Embryonic facial prominence (tissue), 1 donor: Measurements from ENCODE around the gene COL4A1.

Experiments used
- DNase-seq: peaks from one replicate; pipeline ENCODE4 v3.0.0-alpha.2; 2016; ENCODE audit errors: extremely low spot score

The COL4A1 gene

GRCh38 chr13:110308656-110309359 lies 1.9 kb upstream of the COL4A1 start:
- DNase-seq: no peak

- no peak for DNase-seq
Measured at GRCh38 chr13:110307767-110308655, 1.1 kb upstream of the COL4A1 start.

- no peak for DNase-seq
Measured at GRCh38 chr13:110306340-110306959, 507 bp downstream of the COL4A1 start.

GRCh38 chr13:110305949-110306339 lies 1.0 kb downstream of the COL4A1 start:
- DNase-seq: no peak

GRCh38 chr13:110305544-110305943 lies 1.4 kb downstream of the COL4A1 start:
- no peak for DNase-seq

GRCh38 chr13:110305001-110305400 lies 2.0 kb downstream of the COL4A1 start:
- no peak for DNase-seq

- DNase-seq: no peak
Measured at GRCh38 chr13:110304256-110304655, 2.7 kb downstream of the COL4A1 start.

GRCh38 chr13:110303644-110304043 lies 3.3 kb downstream of the COL4A1 start:
- DNase-seq: no peak

- no peak for DNase-seq
Measured at GRCh38 chr13:110302997-110303396, 4.0 kb downstream of the COL4A1 start.

GRCh38 chr13:110301606-110302553 lies 5.1 kb downstream of the COL4A1 start:
- no peak for DNase-seq

- DNase-seq: no peak
Measured at GRCh38 chr13:110301083-110301482, 5.9 kb downstream of the COL4A1 start.

GRCh38 chr13:110300090-110300815 lies 6.7 kb downstream of the COL4A1 start:
- DNase-seq: no peak

GRCh38 chr13:110299283-110299840 lies 7.6 kb downstream of the COL4A1 start:
- DNase-seq: no peak

- DNase-seq: no peak
Measured at GRCh38 chr13:110298505-110299282, 8.3 kb downstream of the COL4A1 start.

- DNase-seq: no peak
Measured at GRCh38 chr13:110297766-110298504, 9.0 kb downstream of the COL4A1 start.

GRCh38 chr13:110297011-110297410 lies 9.9 kb downstream of the COL4A1 start:
- DNase-seq: no peak

GRCh38 chr13:110294622-110295021 lies 12.3 kb downstream of the COL4A1 start:
- no peak for DNase-seq

- DNase-seq: no peak
Measured at GRCh38 chr13:110294146-110294545, 12.8 kb downstream of the COL4A1 start.

GRCh38 chr13:110293649-110294048 lies 13.3 kb downstream of the COL4A1 start:
- DNase-seq: no peak
